Ectodermal cell (in vitro differentiated cells): ENCODE measurements around the gene FAM72A.
"Not testable (repeated sequence)": the region's sequence is repeated elsewhere in the genome, so short reads cannot be mapped to it uniquely, and the experiment has no call there.

Experiments
- H3K27ac ChIP-seq: 2 replicates; pipeline ENCODE4 v1.7.0; 2013; ENCODE audit warnings: mild to moderate bottlenecking, low read depth, low read length; ENCODE audit not compliant: insufficient read depth, poor library complexity, severe bottlenecking
- H3K27me3 ChIP-seq: 2 replicates; pipeline ENCODE4 v1.7.0; 2013; ENCODE audit warnings: mild to moderate bottlenecking, low read length; ENCODE audit not compliant: insufficient read depth, control insufficient read depth, poor library complexity, severe bottlenecking
- H3K36me3 ChIP-seq: one replicate; pipeline ENCODE4 v1.7.0; 2013; ENCODE audit warnings: low read length; ENCODE audit not compliant: control insufficient read depth, insufficient read depth
- H3K4me1 ChIP-seq: one replicate; pipeline ENCODE4 v1.7.0; 2013; ENCODE audit warnings: low read length; ENCODE audit not compliant: control insufficient read depth, insufficient read depth
- H3K4me3 ChIP-seq: 2 replicates; pipeline ENCODE4 v1.7.0; 2013; ENCODE audit warnings: low read depth, low read length, control low read depth; ENCODE audit not compliant: insufficient read depth
- H3K9me3 ChIP-seq: 2 replicates; pipeline ENCODE4 v1.7.0; 2013; ENCODE audit warnings: mild to moderate bottlenecking, low read length, moderate library complexity; ENCODE audit not compliant: control insufficient read depth
- WGBS, 2 experiments: methylation state at CpG; one replicate each; pipeline ENCODE4 v1.1.7; 2013; ENCODE audit warnings: missing lambda C conversion rate in 2 of 2; 5-methylcytosine and 5-hydroxymethylcytosine counted together

The FAM72A gene

GRCh38 chr1:206167350-206168029 lies 35.1 kb downstream of the FAM72A start:
- H3K27me3 ChIP-seq, H3K9me3 ChIP-seq, H3K36me3 ChIP-seq, H3K4me1 ChIP-seq, H3K4me3 ChIP-seq, H3K27ac ChIP-seq: not testable (repeated sequence)
- 22 to 67% methylated on average over 1 to 2 of the region's 10 CpGs for WGBS, 2 experiments

GRCh38 chr1:206145771-206146290 lies 56.8 kb downstream of the FAM72A start:
- H3K9me3 ChIP-seq = no peaks in the 10 kb centered on the region
- H3K4me1 ChIP-seq = peaks cover 4% of the 10 kb centered on the region
- no peaks in the 10 kb centered on the region for H3K36me3 ChIP-seq
- no peak overlapping the region for H3K27ac ChIP-seq
- 36 to 39% methylated on average over 3 of the region's 3 CpGs for whole genome bisulfite sequencing, 2 experiments
- no peaks in the 10 kb centered on the region for H3K27me3 ChIP-seq
- H3K4me3 ChIP-seq = no peak overlapping the region

GRCh38 chr1:206144605-206145004 lies 58.0 kb downstream of the FAM72A start:
- WGBS, 2 experiments = 96 to 100% methylated on average over 2 of the region's 2 CpGs
- no peaks in the 10 kb centered on the region for H3K36me3 ChIP-seq
- H3K27ac ChIP-seq = no peak overlapping the region
- peaks cover 4% of the 10 kb centered on the region for H3K4me1 ChIP-seq
- H3K27me3 ChIP-seq = no peaks in the 10 kb centered on the region
- no peaks in the 10 kb centered on the region for H3K9me3 ChIP-seq
- H3K4me3 ChIP-seq = no peak overlapping the region

- Histone ChIP-seq H3K4me1 (peaks cover 4% of the 10 kb centered on the region), H3K27me3 (no peaks in the 10 kb centered on the region), H3K4me3 (no peak overlapping the region), H3K36me3 (no peaks in the 10 kb centered on the region), H3K27ac (no peak overlapping the region), H3K9me3 (no peaks in the 10 kb centered on the region)
- WGBS, 2 experiments = 91 to 92% methylated on average over 15 of the region's 15 CpGs
These were observed 59.0 kb downstream of the FAM72A start for GRCh38 chr1:206143537-206144172.

- Histone ChIP-seq H3K4me1 (peaks cover 4% of the 10 kb centered on the region), H3K27ac (no peak overlapping the region), H3K4me3 (no peak overlapping the region), H3K27me3 (no peaks in the 10 kb centered on the region), H3K36me3 (no peaks in the 10 kb centered on the region), H3K9me3 (no peaks in the 10 kb centered on the region)
- WGBS, 2 experiments = 97 to 100% methylated on average over 1 to 2 of the region's 2 CpGs
These were observed 59.9 kb downstream of the FAM72A start for GRCh38 chr1:206142770-206143169.

- H3K9me3 ChIP-seq = no peaks in the 10 kb centered on the region
- 87 to 88% methylated on average over 2 to 3 of the region's 3 CpGs for WGBS, 2 experiments
- no peaks in the 10 kb centered on the region for H3K36me3 ChIP-seq
- peaks cover 4% of the 10 kb centered on the region for H3K4me1 ChIP-seq
- no peak overlapping the region for H3K4me3 ChIP-seq
- no peak overlapping the region for H3K27ac ChIP-seq
- H3K27me3 ChIP-seq = no peaks in the 10 kb centered on the region
These were observed 60.6 kb downstream of the FAM72A start for GRCh38 chr1:206142011-206142410.

- no peaks in the 10 kb centered on the region for H3K27me3 ChIP-seq
- H3K4me1 ChIP-seq = peaks cover 3% of the 10 kb centered on the region
- H3K4me3 ChIP-seq = no peak overlapping the region
- no peaks in the 10 kb centered on the region for H3K9me3 ChIP-seq
- no peak overlapping the region for H3K27ac ChIP-seq
- WGBS, 2 experiments = 33 to 75% methylated on average over 1 of the region's 2 CpGs
- H3K36me3 ChIP-seq = no peaks in the 10 kb centered on the region
These were observed 66.4 kb downstream of the FAM72A start for GRCh38 chr1:206136241-206136640.
